GM15510 (cell line): ENCODE results near the gene SIGLECL1.

Source experiments
- POLR2A ChIP-seq: IDR thresholded peaks from 3 replicates; pipeline ENCODE4 v1.6.1; 2011; ENCODE audit warnings: borderline replicate concordance; ENCODE audit not compliant: insufficient read length; ENCODE audit errors: extremely low read depth

The SIGLECL1 gene

GRCh38 chr19:51277112-51277511, 26.2 kb downstream of the SIGLECL1 start:
- no peak for TF ChIP-seq POLR2A

- TF ChIP-seq POLR2A, result no peak
Measured at GRCh38 chr19:51282335-51282734, 31.5 kb downstream of the SIGLECL1 start.

- TF ChIP-seq POLR2A, result no peak
Measured at GRCh38 chr19:51285682-51286081, 34.8 kb downstream of the SIGLECL1 start.

GRCh38 chr19:51289635-51290034, 38.8 kb downstream of the SIGLECL1 start:
- TF ChIP-seq POLR2A, result no peak

- TF ChIP-seq POLR2A, result no peak
Measured at GRCh38 chr19:51292971-51293370, 42.1 kb downstream of the SIGLECL1 start.

- no peak for TF ChIP-seq POLR2A
Measured at GRCh38 chr19:51293571-51294210, 42.8 kb downstream of the SIGLECL1 start.

- TF ChIP-seq POLR2A, result no peak
Measured at GRCh38 chr19:51294211-51294976, 43.5 kb downstream of the SIGLECL1 start.

- no peak for TF ChIP-seq POLR2A
Measured at GRCh38 chr19:51294977-51295375, 44.1 kb downstream of the SIGLECL1 start.

GRCh38 chr19:51295382-51296126, 44.7 kb downstream of the SIGLECL1 start:
- no peak for TF ChIP-seq POLR2A

- TF ChIP-seq POLR2A, result no peak
Measured at GRCh38 chr19:51296336-51297093, 45.6 kb downstream of the SIGLECL1 start.

- no peak for TF ChIP-seq POLR2A
Measured at GRCh38 chr19:51297406-51297805, 46.5 kb downstream of the SIGLECL1 start.

- TF ChIP-seq POLR2A, result no peak
Measured at GRCh38 chr19:51301266-51301665, 50.4 kb downstream of the SIGLECL1 start.

GRCh38 chr19:51305479-51305878, 54.6 kb downstream of the SIGLECL1 start:
- TF ChIP-seq POLR2A, result no peak

GRCh38 chr19:51311351-51312257, 60.7 kb downstream of the SIGLECL1 start, which contains the start of gene IGLON5:
IGLON5 (plus strand) TSS chr19:51311644; CDS start chr19:51311848, 204 bp downstream.
- TF ChIP-seq POLR2A, result no peak
